ENCODE results near the gene GPSM1.

- no peak for TF ChIP-seq CTCF (IDR thresholded peaks at IDR 0.05)
- no peak for TF ChIP-seq POLR2A (IDR thresholded peaks at IDR 0.05)
- TF ChIP-seq EP300 (IDR thresholded peaks at IDR 0.05): no peak
Observed at GRCh38 chr9:136402067-136402466, 74.7 kb downstream of the GPSM1 start.

All from tibial nerve (tissue), 4 donors.